Endothelial cell (in vitro differentiated cells): ENCODE data around the gene FRMPD1. TPM values are rescaled to one million over a fixed set of nuclear protein-coding genes. Genes with fewer than 3 reads are reported as not detected.

Experiments
- DNase-seq: peaks from one replicate; pipeline ENCODE4 v3.0.0; 2021; ENCODE audit warnings: low spot score
- H3K27ac Mint-ChIP-seq: one replicate; pipeline ENCODE4 v1.8.0; 2021; ENCODE audit warnings: mixed read lengths, inconsistent platforms; ENCODE audit not compliant: unreplicated experiment
- H3K27me3 Mint-ChIP-seq: one replicate; pipeline ENCODE4 v1.8.0; 2021; ENCODE audit warnings: mild to moderate bottlenecking, moderate library complexity, mixed read lengths, inconsistent platforms; ENCODE audit not compliant: unreplicated experiment
- H3K36me3 Mint-ChIP-seq: one replicate; pipeline ENCODE4 v1.8.0; 2021; ENCODE audit warnings: mild to moderate bottlenecking, low read depth, mixed read lengths, inconsistent platforms; ENCODE audit not compliant: unreplicated experiment
- H3K4me1 Mint-ChIP-seq: one replicate; pipeline ENCODE4 v1.8.0; 2021; ENCODE audit warnings: mild to moderate bottlenecking, mixed read lengths, inconsistent platforms; ENCODE audit not compliant: unreplicated experiment
- H3K4me3 Mint-ChIP-seq: one replicate; pipeline ENCODE4 v1.8.0; 2021; ENCODE audit warnings: mild to moderate bottlenecking, mixed read lengths, inconsistent platforms; ENCODE audit not compliant: unreplicated experiment
- H3K9me3 Mint-ChIP-seq: one replicate; pipeline ENCODE4 v1.8.0; 2021; ENCODE audit warnings: mixed read lengths, inconsistent platforms; ENCODE audit not compliant: unreplicated experiment
- total RNA-seq: library from RNA; stranded (reverse); fragmentation: NEBNext Ultra II Directional; extraction: Animal tissue kit (Norgen Biotek cat#: 25700); gene quantifications from one replicate; pipeline ENCODE4 v1.2.1, GENCODE V29; 2021; ENCODE audit not compliant: unreplicated experiment
- TF ChIP-seq, protein P1 (sequence below): fragments of 200-600 bp; sonication (generic); IDR thresholded peaks from one replicate; pipeline ENCODE4 v1.5.0; 2021; ENCODE audit warnings: antibody characterized with exemption; ENCODE audit not compliant: unreplicated experiment

The FRMPD1 gene
- total RNA-seq, 1 donor from 2014 or later: 0.08 TPM

- no peak overlapping the region for H3K27ac Mint-ChIP-seq
- H3K27me3 Mint-ChIP-seq: no peaks in the 10 kb centered on the region
These were observed 118.6 kb downstream of the FRMPD1 start for GRCh38 chr9:37769306-37769705.

GRCh38 chr9:37769995-37770394 lies 119.2 kb downstream of the FRMPD1 start:
- TF ChIP-seq, protein P1, sequence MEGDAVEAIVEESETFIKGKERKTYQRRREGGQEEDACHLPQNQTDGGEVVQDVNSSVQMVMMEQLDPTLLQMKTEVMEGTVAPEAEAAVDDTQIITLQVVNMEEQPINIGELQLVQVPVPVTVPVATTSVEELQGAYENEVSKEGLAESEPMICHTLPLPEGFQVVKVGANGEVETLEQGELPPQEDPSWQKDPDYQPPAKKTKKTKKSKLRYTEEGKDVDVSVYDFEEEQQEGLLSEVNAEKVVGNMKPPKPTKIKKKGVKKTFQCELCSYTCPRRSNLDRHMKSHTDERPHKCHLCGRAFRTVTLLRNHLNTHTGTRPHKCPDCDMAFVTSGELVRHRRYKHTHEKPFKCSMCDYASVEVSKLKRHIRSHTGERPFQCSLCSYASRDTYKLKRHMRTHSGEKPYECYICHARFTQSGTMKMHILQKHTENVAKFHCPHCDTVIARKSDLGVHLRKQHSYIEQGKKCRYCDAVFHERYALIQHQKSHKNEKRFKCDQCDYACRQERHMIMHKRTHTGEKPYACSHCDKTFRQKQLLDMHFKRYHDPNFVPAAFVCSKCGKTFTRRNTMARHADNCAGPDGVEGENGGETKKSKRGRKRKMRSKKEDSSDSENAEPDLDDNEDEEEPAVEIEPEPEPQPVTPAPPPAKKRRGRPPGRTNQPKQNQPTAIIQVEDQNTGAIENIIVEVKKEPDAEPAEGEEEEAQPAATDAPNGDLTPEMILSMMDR: no peak
- Mint-ChIP-seq H3K36me3 (peaks cover 2% of the 10 kb centered on the region), H3K27me3 (no peaks in the 10 kb centered on the region), H3K27ac (no peak overlapping the region), H3K9me3 (no peaks in the 10 kb centered on the region), H3K4me1 (no peaks in the 10 kb centered on the region), H3K4me3 (no peak overlapping the region)
- no peak for DNase-seq

More at GRCh38 chr9:37769306-37769705, 118.6 kb downstream of the FRMPD1 start:
- no peaks in the 10 kb centered on the region for H3K4me1 Mint-ChIP-seq
- TF ChIP-seq, protein P1: no peak
- H3K4me3 Mint-ChIP-seq: no peak overlapping the region
- DNase-seq: no peak
- no peaks in the 10 kb centered on the region for H3K9me3 Mint-ChIP-seq
- H3K36me3 Mint-ChIP-seq: peaks cover 2% of the 10 kb centered on the region

GRCh38 chr9:37775216-37775919 lies 124.6 kb downstream of the FRMPD1 start:
- Mint-ChIP-seq H3K4me3 (no peak overlapping the region), H3K4me1 (no peaks in the 10 kb centered on the region), H3K27ac (no peak overlapping the region), H3K27me3 (no peaks in the 10 kb centered on the region), H3K9me3 (no peaks in the 10 kb centered on the region), H3K36me3 (peaks cover 7% of the 10 kb centered on the region)
- no peak for DNase-seq
- TF ChIP-seq, protein P1: no peak

DNA sequence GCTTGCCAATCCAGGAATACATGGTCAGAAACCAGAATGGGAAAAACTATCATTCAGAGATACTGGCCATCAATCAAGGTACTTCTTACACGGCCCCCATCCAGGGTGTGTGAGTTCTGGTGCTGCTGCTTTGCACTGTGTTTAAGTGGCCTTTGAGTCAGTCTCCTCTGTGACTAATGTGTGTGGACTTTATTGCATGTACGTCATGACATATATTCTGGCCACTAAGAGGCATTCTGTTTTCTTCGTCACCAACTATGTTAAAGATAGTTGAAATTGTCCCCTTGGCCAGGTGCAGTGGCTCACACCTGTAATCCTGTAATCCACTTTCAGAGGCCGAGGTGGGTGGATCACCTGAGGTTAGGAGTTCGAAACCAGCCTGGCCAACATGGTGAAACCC lies 125.6 kb downstream of the FRMPD1 start:
- no peaks in the 10 kb centered on the region for H3K27me3 Mint-ChIP-seq
- H3K36me3 Mint-ChIP-seq: peaks cover 11% of the 10 kb centered on the region
- H3K4me1 Mint-ChIP-seq: no peaks in the 10 kb centered on the region
- H3K4me3 Mint-ChIP-seq: no peak overlapping the region
- no peaks in the 10 kb centered on the region for H3K9me3 Mint-ChIP-seq
- no peak for DNase-seq
- TF ChIP-seq, protein P1: no peak
- no peak overlapping the region for H3K27ac Mint-ChIP-seq

DNA sequence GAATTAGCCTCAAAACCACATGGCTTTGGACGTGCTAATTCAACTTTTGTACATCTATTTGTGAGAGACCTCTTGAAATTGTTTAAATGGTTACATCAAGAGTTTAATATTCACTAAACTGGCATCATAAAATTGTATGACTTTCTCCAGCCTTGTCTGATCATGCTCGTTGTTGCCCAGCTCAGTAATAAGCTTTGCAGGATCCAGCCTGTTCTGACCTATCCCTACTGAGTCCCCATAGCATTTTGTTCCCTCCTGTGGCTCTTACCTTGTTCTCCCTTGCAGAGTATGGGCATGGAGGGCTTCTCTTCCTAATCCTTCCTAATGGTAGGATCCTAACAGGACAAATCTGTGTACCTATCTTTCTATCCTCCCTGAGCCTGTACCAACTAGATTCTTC lies 127.8 kb downstream of the FRMPD1 start:
- Mint-ChIP-seq H3K27ac (no peak overlapping the region), H3K27me3 (no peaks in the 10 kb centered on the region), H3K36me3 (peaks cover 18% of the 10 kb centered on the region), H3K4me3 (no peak overlapping the region), H3K4me1 (peaks cover 8% of the 10 kb centered on the region), H3K9me3 (no peaks in the 10 kb centered on the region)
- DNase-seq: no peak
- TF ChIP-seq, protein P1: no peak
